Measurements from ENCODE around the gene UBE2J1.
A peak's percentile ranks its signal among the peaks of the same experiment; 100 is the strongest.
"Not testable (repeated sequence)": the region's sequence is repeated elsewhere in the genome, so short reads cannot be mapped to it uniquely, and the experiment has no call there.

UBE2J1 gene

GRCh38 chr6:89320012-89320559 lies 32.4 kb downstream of the UBE2J1 start:
- DNase-seq (ENCODE audit: low spot score), result no peak

DNA sequence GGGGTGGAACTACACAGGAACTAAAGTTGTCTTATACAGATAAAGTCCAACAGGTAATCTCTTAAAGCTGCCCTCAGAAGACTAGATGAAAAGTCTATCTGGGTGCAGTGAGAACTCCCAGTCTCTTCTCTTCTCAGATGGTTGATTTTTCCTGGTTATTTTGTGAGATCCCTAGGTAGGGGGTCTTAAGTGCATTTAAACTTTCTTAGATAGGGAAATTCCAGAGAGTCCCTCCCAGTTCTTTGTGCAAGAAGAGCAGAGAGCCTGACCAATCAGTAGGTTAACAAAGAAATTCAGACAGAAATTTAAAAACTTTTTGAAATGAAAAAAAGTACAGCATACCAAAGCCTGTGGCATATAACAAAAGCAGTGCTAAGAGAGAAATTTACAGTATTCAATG lies 35.5 kb downstream of the UBE2J1 start:
- no peak for DNase-seq (ENCODE audit: low spot score)

DNA sequence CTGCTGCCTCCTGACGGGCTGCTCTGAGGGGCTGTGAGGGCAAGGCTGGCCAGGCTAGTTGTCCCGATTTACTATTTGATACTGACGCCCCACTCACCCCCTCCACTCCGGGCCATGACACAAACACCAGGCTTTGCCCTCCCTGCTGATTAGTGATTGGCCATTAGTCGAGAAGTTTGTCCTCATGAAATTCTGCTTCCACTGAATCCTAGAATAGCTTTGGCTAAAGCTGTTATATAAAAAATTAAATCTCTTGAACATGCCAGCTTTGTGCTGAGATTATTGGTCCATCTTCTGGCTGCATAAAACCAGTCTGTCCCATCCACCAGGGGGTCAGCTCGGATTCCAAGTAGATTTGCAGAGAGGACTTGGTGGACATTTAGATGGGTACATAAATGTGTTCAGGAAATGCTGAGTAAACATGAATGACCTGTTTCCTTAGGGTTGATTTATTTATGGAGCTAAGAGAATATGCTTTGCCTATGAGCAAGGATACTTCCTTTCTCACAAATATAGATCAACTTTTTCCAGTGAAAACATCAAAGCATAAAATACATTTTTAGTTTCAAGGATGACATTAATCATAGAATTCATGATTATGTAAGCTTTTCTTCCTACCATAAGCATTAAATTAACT lies 37.2 kb downstream of the UBE2J1 start, which contains the start of gene GABRR2:
Gene GABRR2 (minus strand): TSS at position 51 of the 637 bp plus-strand sequence. CDS start 134 bp downstream, outside the sequence.
- DNase-seq (ENCODE audit: low spot score), result no peak

- no peak for DNase-seq (ENCODE audit: low spot score)
Measured at GRCh38 chr6:89314692-89315091, 37.8 kb downstream of the UBE2J1 start.

DNA sequence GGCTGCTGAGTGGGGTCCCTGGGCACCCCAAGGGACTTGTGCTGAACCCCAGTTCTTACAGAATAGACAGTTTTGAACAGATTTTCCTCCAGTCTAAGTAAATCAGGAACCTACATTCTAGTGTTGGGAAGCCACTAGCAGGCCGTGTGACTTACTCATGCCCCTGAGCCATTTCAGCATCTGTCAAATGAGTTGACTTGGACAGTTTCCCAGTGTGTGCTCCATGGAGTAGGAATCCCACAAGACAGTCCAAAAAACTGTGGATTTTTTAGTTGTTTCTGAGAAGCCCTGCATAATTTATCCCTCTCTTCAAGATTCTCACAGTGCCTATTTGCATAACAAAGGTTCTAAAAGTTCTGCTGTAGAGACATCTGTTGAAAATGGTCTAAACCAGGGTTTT lies 39.5 kb downstream of the UBE2J1 start:
- no peak for DNase-seq (ENCODE audit: low spot score)

- DNase-seq (ENCODE audit: low spot score), result peak; percentile 77
Measured at GRCh38 chr6:89311853-89312531, 40.5 kb downstream of the UBE2J1 start.

DNA sequence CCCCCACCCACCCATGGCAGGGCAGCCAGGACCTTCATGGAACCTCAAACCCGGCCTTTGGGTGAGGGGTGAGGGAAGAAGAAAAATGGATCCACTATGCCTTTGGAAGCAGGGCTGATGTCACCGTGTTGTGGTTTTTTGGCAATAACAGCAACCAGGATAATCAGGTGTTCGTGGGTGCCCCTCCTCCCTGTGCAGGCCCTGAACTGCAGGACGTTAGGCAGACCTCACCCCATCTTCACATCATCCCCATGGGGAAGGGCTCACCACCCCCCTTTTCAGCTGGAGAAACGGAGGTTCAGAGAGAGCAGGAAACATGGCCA lies 41.0 kb downstream of the UBE2J1 start:
- no peak for DNase-seq (ENCODE audit: low spot score)

DNA sequence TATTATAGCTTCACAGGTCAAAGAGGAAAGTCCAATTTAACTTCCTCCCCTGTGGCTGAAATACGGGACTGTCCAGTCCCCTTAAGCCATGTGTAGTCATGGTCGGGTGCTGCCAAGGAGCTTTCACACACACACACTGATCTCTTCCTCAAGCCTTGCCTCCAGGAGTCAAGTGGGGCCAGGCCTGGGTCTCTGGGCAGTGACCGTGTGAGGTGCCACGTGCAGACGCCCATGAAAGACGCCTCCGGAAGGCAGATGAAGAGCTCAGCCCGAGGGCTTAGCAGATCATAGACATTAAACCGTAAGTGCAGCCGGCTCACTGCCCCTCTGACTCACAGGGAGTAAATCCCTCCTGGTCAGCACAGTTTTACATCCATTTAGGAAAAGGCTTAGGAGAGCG lies 41.6 kb downstream of the UBE2J1 start:
- no peak for DNase-seq (ENCODE audit: low spot score)

DNA sequence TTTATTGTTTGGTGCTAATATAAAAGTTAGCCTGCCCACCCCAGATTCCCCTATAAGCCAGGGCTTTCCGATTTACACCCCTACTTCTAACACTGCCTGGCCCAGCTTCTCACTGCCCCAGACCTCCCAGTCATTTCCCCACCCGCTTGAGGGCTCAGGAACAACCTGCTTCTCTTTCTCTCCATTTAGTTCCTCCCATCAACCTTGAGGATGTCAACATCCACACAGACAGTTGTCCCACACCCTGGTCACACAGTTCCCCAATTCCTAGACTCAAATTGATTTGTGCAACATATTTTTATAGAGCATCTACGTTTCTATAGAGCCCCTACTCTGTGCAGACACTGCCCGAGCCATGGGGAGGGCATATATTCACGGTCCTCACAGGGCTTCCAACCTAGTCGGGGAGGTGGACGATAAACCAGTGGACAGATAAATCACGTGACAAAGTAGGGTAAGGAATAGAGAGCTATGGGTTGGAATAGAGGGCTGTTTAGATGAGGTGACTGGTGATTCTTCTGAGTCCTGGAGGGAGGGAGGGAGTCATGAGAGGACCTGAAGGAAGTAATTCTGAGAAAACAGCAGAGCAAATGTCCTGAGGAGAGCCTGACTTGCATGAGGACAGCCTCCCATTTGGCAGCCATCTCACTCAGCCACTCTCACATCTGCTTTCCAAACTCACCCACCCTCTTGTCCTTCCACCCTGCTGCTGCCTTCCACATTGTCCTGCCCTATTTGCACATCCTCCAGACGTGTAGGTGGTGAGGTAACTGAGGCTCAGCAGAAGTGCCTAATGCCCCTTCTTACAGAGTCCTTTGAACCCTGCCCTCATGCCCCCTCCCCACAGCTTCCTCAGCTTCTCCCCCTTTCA lies 43.8 kb downstream of the UBE2J1 start:
- DNase-seq (ENCODE audit: low spot score), result no peak

- DNase-seq (ENCODE audit: low spot score), result not testable (repeated sequence)
Measured at GRCh38 chr6:89304517-89304916, 48.0 kb downstream of the UBE2J1 start.

DNA sequence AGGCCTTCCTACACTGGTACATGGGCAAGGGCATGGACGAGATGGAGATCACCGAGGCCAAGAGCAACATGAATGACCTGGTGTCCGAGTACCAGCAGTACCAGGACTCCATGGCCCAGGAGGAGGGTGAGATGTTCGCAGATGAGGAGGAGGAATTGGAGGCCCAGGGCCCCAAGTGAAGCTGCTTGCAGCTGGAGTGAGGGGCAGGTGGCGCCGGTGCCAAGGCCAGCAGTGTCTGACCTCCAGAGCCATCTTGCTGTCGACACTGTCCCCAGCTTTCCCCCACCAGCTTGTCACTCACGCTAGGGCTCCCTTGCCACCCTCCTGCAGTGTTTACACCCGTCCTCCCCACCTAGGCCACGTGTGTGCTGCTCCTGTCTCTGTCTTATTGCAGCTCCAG lies 49.6 kb downstream of the UBE2J1 start:
- no peak for DNase-seq (ENCODE audit: low spot score)

DNA sequence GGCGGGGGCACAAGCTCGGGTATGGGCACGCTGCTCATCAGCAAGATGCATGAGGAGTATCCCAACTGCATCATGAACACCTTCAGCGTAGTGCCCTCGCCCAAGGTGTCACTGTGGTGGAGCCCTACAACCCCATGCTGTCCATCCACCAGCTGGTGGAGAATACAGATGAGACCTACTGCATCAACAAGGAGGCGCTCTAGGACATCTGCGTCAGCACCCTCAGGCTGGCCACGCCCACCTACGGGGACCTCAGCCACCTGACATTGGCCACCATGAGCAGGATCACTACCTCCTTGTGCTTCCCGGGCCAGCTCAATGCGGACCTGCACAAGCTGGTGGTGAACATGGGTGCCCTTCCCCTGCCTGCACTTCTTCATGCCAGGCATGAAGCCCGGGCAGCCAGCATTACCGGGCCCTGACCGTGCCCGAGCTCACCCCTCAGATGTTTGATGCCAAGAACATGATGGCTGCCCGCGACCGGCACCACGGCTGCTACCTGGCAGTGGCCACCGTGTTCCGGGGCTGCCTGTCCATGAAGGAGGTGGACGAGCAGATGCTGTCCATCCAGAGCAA lies 50.2 kb downstream of the UBE2J1 start:
- no peak for DNase-seq (ENCODE audit: low spot score)

GRCh38 chr6:89301586-89302194 lies 50.8 kb downstream of the UBE2J1 start:
- DNase-seq (ENCODE audit: low spot score), result no peak

DNA sequence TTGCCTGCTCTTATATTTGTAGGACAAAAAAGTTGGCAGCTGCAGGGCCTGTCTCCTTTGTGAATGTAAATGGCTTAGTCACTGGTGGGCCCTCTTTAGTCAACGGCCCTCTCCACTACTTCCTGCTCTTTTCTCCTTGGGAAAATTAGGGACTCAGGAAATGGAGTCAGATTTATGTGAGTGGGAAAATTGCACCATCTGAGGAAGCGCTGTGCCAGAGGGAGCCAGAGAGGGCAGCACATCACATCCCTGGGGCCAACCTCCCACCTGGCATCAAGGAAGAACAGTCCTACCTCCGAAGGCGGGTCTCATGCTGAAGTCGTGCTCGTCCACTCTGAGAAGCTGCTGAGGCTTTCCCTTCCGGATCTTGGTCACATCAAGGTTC lies 53.1 kb downstream of the UBE2J1 start:
- peak; percentile 48 for DNase-seq (ENCODE audit: low spot score)

DNA sequence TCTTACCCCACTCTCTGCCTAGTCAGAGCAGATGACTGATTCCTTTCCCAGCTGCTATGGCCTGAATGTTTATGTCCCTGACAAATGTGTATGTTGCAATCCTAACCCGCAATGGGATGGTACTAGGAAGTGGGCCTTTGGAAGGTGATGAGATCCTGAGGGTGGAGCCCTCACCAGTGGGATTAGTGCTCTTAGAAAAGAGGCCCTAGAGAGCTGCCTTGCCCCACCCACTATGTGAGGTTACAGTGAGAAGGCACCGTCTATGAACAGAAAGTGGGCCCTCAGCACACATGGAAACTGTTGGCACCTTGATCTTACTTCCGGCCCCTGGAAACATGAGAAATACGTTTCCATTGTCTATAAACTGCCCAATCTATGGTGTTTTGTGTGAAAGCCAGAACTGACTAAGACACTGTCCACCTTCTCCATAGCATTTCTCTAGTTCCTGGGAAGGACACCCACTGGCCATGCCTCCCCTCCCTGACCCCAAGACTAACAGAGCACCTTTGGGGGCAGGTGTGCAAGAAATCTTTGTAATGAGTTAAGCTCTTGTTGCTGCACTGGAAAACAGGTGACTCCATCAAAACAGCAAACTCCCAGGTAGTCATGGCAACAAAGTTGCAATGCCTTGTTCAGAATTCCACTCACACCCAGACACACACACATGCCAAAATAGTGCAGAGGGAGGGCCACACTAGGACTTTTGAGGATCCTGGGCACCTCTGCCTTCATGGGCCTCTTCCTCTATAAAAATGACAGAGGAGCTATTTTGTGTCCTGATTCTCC lies 53.6 kb downstream of the UBE2J1 start:
- DNase-seq (ENCODE audit: low spot score), result peak; percentile 45

GRCh38 chr6:89297695-89298351 lies 54.7 kb downstream of the UBE2J1 start:
- DNase-seq (ENCODE audit: low spot score), result no peak

DNA sequence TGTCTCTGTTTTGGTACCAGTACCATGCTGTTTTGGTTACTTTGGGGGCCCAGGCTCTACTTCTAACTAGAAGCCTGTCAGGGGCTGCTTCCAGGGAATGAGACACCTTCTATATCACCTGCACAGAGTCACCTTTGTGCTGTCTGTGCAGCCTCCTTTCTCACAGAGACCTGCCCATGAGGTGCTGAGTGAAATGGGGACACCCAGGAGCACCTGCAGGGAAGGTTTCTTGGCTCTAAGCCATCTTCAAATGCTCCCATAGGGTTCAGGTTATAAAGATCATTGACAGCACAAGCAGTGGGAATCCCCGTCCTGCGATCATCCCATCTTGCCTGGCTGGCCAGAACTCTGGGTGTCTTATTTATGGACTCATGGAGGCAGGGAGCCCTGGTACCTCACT lies 56.5 kb downstream of the UBE2J1 start:
- DNase-seq (ENCODE audit: low spot score), result no peak

DNA sequence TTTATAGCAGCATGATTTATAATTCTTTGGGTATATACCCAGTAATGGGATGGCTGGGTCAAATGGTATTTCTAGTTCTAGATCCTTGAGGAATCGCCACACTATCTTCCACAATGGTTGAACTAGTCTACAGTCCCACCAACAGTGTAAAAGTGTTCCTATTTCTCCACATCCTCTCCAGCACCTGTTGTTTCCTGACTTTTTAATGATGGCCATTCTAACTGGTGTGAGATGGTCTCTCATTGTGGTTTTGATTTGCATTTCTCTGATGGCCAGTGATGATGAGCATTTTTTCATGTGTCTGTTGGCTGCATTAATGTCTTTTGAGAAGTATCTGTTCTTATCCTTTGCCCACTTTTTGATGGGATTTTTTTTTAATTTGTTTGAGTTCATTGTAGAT lies 57.4 kb downstream of the UBE2J1 start:
- not testable (repeated sequence) for DNase-seq (ENCODE audit: low spot score)

- DNase-seq (ENCODE audit: low spot score), result no peak
Measured at GRCh38 chr6:89291256-89291819, 61.2 kb downstream of the UBE2J1 start.

Data from HuH-7 (cell line).